Measurements from ENCODE around the gene MVD. TPM values are rescaled to one million over a fixed set of nuclear protein-coding genes. Genes with fewer than 3 reads are reported as not detected.

MVD gene
- total and polyA plus RNA-seq, 2 of the 4 experiments (the other 2 are of a cell fraction) = 18.3 to 28.4 TPM

GRCh38 chr16:88685156-88686061, 22.5 kb upstream of the MVD start:
- no peak overlapping the region for H2BK5ac ChIP-seq (ENCODE audit: low read depth, low read length, poor library complexity, severe bottlenecking)
- WGBS, 2 experiments (ENCODE audit: extremely low coverage in 2 of 2, insufficient read length in 1 of 2) = 38% methylated on average over 2 of the region's 33 CpGs; no CpG with 5 or more reads in 1 of the 2 experiments
- ChIA-PET CTCF (interaction anchor here (0.6 to 0.9 kb wide), 2 partner anchors 17 to 89 kb away, joined by 3 to 4 read pairs; no protein-coding TSS in a partner anchor), POLR2A (ENCODE audit: unreplicated experiment) (no interaction called here)
- no peak overlapping the region for H3K9ac ChIP-seq (ENCODE audit: low read depth, low read length)
- no peak overlapping the region for H3K4ac ChIP-seq (ENCODE audit: low read depth, low read length)
- H2BK120ac ChIP-seq (ENCODE audit: low read depth, low read length) = no peak overlapping the region
- peaks cover 7% of the 10 kb centered on the region; the same call in 1 of the 2 replicates for H4K20me1 ChIP-seq (ENCODE audit: insufficient read depth, low read length)
- no peak overlapping the region for H4K91ac ChIP-seq (ENCODE audit: insufficient read depth, low read depth, low read length)
- H3K9me1 ChIP-seq (ENCODE audit: insufficient read depth, low read length) = no peaks in the 10 kb centered on the region
- peak; percentile 46; the same call in 1 of the 2 replicates for TF ChIP-seq CEBPB (IDR thresholded peaks at IDR 0.05; ENCODE audit: low read depth, low read length)
- TF ChIP-seq CTCF (conservative IDR thresholded peaks at IDR 0.05; ENCODE audit: low read depth, low read length) = peak; percentile 77
- TF ChIP-seq MXI1 (IDR thresholded peaks at IDR 0.05; ENCODE audit: borderline replicate concordance, low read depth, low read length) = no peak; the same call in 1 of the 2 replicates
- TF ChIP-seq RAD21 (IDR thresholded peaks at IDR 0.05; ENCODE audit: low read length) = peak; percentile 46
- peak; percentile 61; the same call in 1 of the 2 replicates for TF ChIP-seq FOS (IDR thresholded peaks at IDR 0.05; ENCODE audit: low read depth, low read length)
- peak; percentile 67 for TF ChIP-seq SMC3 (IDR thresholded peaks at IDR 0.05; ENCODE audit: low read depth, low read length)
- no peak; the same call in 1 of the 2 replicates for TF ChIP-seq MAZ (IDR thresholded peaks at IDR 0.05; ENCODE audit: borderline replicate concordance, low read depth, low read length)
- TF ChIP-seq BHLHE40 (IDR thresholded peaks at IDR 0.05; ENCODE audit: low read depth, low read length) = peak; percentile 5; the same call in 1 of the 2 replicates
- BruUV-seq (replicated peaks) = no TSS peak
- H2BK20ac ChIP-seq (ENCODE audit: low read depth, low read length) = no peak overlapping the region
- ATAC-seq (ENCODE audit: low read depth) (peak; percentile 50), DNase-seq (peak; percentile 67)
- peak overlapping the region; percentile 86 for H2AFZ ChIP-seq (replicated peaks; ENCODE audit: low read length, poor library complexity)
- dilution Hi-C loops (cut with HindIII; ENCODE audit: low sequenced_read_pairs, unreplicated experiment) (no loop called here), in situ Hi-C loops (cut with MboI; ENCODE audit: low sequenced_read_pairs) (no loop called here), intact Hi-C loops (cut with micrococcal nuclease) (loop anchor here (1.0 kb wide), 2 partner anchors 16 to 22 kb away; partner anchors contain the start of gene MVD)
- H3K27me3 ChIP-seq (ENCODE audit: control insufficient read depth, insufficient read depth, low read length) = peaks cover 32% of the 10 kb centered on the region
- no peaks in the 10 kb centered on the region for H3K79me1 ChIP-seq (ENCODE audit: low read depth in 1 of 2, low read length in 2 of 2)
- no peak overlapping the region for H3K23ac ChIP-seq (ENCODE audit: low read depth, low read length)
- H2AK9ac ChIP-seq (replicated peaks; ENCODE audit: low read depth, low read length, poor library complexity) = peak overlapping the region; percentile 68
- peak overlapping the region; percentile 33; the same call in 1 of the 2 replicates for H2AK5ac ChIP-seq (ENCODE audit: low read depth, low read length)
- no peak overlapping the region for H4K5ac ChIP-seq (ENCODE audit: low read depth, low read length)
- H3K9me3 ChIP-seq (ENCODE audit: control insufficient read depth, insufficient read depth, low read length) = no peaks in the 10 kb centered on the region
- H3K27ac ChIP-seq (ENCODE audit: insufficient read depth, low read length) = no peak overlapping the region
- H3K14ac ChIP-seq (replicated peaks; ENCODE audit: low read depth, low read length) = no peak overlapping the region
- H3K4me2 ChIP-seq (ENCODE audit: low read depth, low read length) = peak overlapping the region; percentile 58
- H3K36me3 ChIP-seq (ENCODE audit: control insufficient read depth, insufficient read depth, low read length) = no peaks in the 10 kb centered on the region
- no peak overlapping the region for H4K8ac ChIP-seq (ENCODE audit: low read depth in 2 of 2, low read length in 2 of 2)
- H3K56ac ChIP-seq (ENCODE audit: extremely low read depth, insufficient read depth, low read length) = no peak overlapping the region
- no peak overlapping the region for H2BK15ac ChIP-seq (ENCODE audit: low read depth, low read length)
- peaks cover 7% of the 10 kb centered on the region; the same call in 1 of the 2 replicates for H3K4me1 ChIP-seq (ENCODE audit: control insufficient read depth, insufficient read depth, low read length)
- H3K18ac ChIP-seq (ENCODE audit: low read depth, low read length) = no peak overlapping the region
- no peak overlapping the region for H3K4me3 ChIP-seq (ENCODE audit: insufficient read depth, low read depth, low read length)
